Endothelial cell of umbilical vein (primary cell): ENCODE data around the gene DNAJC2.

Experiments used
- CTCF ChIP-seq, 2 donors: IDR thresholded peaks; 1 replicate in 1 of 2; 2 replicates in 1 of 2; pipeline ENCODE4 v1.5.1; 2011; ENCODE audit warnings: low read length in 2 of 2, mild to moderate bottlenecking in 2 of 2, moderate library complexity in 2 of 2, control low read depth in 1 of 2, inconsistent platforms in 1 of 2, low read depth in 1 of 2; ENCODE audit not compliant: insufficient read depth in 1 of 2; ENCODE audit errors: extremely low read depth in 1 of 2
- EZH2 ChIP-seq: IDR thresholded peaks from 2 replicates; pipeline ENCODE4 v1.6.1; 2012; ENCODE audit warnings: borderline replicate concordance, low read depth, mild to moderate bottlenecking, moderate library complexity, low read length, inconsistent platforms; ENCODE audit not compliant: severe bottlenecking
- JUN ChIP-seq: IDR thresholded peaks from 2 replicates; pipeline ENCODE4 v1.6.1; 2011; ENCODE audit warnings: borderline replicate concordance, low read depth; ENCODE audit not compliant: insufficient read length, insufficient read depth

- TF ChIP-seq CTCF (IDR thresholded peaks at IDR 0.05; ENCODE audit: extremely low read depth in 1 of 2, insufficient read depth in 1 of 2, low read depth in 1 of 2, low read length in 2 of 2) = no peak
- TF ChIP-seq EZH2 = no peak
- no peak for TF ChIP-seq JUN
Measured at GRCh38 chr7:103389263-103389662, 44.7 kb upstream of the DNAJC2 start.
